Regular cardiac myocyte (primary cell): ENCODE measurements around the gene NPIPB2. TPM values are rescaled to one million over a fixed set of nuclear protein-coding genes. Genes with fewer than 3 reads are reported as not detected.

Experiments used
- total RNA-seq: library from RNA; depleted of rRNA; stranded (reverse); fragments of >200 nt; gene quantifications from 2 replicates; pipeline ENCODE4 v1.2.3, GENCODE V29; 2014

NPIPB2 gene
- 2.0 and 3.8 TPM in 2 replicates for total RNA-seq

DNA sequence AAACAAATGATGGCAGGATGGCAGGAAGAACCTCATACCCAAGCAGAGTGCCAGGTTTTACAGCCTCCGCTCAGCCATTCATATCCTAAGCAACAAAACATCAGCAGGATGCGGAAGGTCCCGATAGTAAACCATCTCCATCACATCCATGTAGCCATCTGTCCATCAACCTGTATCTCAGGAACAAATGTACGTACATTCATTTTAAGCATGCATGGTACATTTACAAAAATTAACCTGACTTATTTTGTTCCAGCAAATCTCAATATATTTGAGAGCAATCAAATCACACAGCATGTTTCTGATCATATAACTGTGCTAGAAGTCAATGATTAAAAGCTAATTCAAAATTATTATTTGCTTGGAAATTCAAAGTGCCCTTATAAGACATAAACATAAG is at the start of gene NPIPB2:
Gene NPIPB2 (minus strand): TSS at position 101 of the 400 bp plus-strand sequence. CDS start 0 bp downstream, at position 101.

DNA sequence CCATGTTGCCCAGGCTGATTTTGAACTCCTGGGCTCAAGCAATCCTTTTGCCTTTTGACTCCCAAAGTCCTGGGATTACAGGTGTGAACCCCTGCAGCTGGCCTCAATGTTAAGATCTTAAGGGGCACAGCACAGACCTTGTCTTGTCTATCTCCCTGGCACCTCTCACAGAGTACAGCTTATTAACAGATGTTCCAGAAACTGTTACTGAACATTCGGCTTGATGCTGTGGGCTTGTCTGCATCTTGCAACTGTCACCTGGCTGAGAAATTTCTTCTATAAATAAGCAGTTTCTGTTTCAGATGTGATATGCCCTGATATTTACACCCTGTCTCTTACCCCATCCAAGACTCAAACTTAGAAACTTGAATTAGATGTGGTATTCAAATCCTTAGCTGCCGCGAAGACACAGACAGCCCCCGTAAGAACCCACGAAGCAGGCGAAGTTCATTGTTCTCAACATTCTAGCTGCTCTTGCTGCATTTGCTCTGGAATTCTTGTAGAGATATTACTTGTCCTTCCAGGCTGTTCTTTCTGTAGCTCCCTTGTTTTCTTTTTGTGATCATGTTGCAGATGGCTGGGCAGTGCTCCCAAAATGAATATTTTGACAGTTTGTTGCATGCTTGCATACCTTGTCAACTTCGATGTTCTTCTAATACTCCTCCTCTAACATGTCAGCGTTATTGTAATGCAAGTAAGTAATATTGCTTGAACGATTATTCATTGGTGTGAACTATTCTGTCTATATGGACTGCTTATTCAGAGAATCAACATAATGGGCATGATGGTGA is 23.1 kb upstream of the NPIPB2 start, which contains the start of gene TNFRSF17:
Gene TNFRSF17 (plus strand): TSS at position 450 of the 791 bp plus-strand sequence. CDS start 115 bp downstream, at position 565.

DNA sequence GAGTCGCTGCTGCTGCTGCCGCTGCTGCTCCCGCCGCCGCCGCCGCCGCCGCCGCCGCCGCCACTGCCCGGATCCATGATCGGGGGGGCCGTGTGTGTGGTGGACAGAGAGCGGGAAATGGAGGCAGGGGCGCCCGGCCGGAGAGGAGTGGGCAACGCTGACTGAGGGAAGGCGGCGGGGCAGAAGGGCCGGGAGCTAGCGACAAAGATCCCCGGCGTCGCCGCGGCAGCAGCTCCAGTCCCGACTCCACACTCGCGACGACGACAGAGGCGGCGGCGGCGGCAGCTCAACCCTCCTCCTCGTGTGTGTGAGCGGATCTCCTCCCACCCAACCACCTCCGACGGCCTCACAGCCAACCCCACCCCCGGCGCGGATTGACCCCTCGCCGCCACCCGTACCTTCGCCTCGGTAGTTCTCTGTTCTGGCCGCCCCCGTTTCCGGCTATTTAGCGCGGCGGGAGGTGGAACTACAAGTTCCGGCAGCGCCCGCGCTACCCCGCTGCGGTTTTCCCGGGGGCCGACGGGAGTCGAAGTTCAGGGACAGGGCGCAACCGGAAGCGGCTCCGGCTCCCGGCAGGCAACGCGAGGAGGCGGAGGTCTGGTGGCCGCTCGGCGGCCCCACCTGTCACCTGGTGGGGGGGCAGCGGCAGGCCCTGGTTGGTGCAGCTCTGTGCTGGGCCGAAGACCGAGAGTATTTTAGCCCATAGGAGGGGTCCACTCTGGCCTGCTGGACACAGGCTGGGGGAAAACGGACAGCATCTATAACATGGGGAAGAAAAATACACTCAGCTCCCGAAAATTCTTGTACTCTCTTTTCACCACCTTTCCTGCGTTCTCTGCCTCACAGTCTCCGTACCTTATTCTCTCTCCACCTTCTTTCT is 26.0 kb downstream of the NPIPB2 start, which contains the start of gene GSPT1:
Gene GSPT1 (minus strand): TSS at position 313 of the 880 bp plus-strand sequence. CDS start 236 bp downstream, at position 77.

Other genes starting within 250 kb of the NPIPB2 start
- 24.8 and 35.3 TPM in 2 replicates for gene TXNDC11, start 199.2 kb downstream of the NPIPB2 start, total RNA-seq
- gene ZC3H7A, start 144.8 kb downstream of the NPIPB2 start, total RNA-seq = 25.5 and 30.2 TPM in 2 replicates
- gene RSL1D1, start 90.5 kb downstream of the NPIPB2 start, total RNA-seq = 91.3 and 122 TPM in 2 replicates
- gene GSPT1, start 26.1 kb downstream of the NPIPB2 start, total RNA-seq = 49.6 and 128 TPM in 2 replicates
- not detected in 2 replicates for gene TNFRSF17, start 23.2 kb upstream of the NPIPB2 start, total RNA-seq
- gene SNX29, start 34.7 kb upstream of the NPIPB2 start, total RNA-seq = 9.4 and 14.9 TPM in 2 replicates